Kidney epithelial cell (primary cell): ENCODE measurements around the gene PCDHB13. TPM values are rescaled to one million over a fixed set of nuclear protein-coding genes. Genes with fewer than 3 reads are reported as not detected.
"Not testable (repeated sequence)": the region's sequence is repeated elsewhere in the genome, so short reads cannot be mapped to it uniquely, and the experiment has no call there.

Experiments
- DNase-seq: peaks from one replicate; pipeline ENCODE4 v3.0.0-alpha.2; 2010; ENCODE audit warnings: low read depth
- H3K27me3 ChIP-seq: 2 replicates; pipeline ENCODE4 v1.6.0; 2011; ENCODE audit warnings: low read length; ENCODE audit not compliant: control insufficient read depth, insufficient read depth
- H3K36me3 ChIP-seq: 2 replicates; pipeline ENCODE4 v1.5.1; 2011; ENCODE audit warnings: low read length; ENCODE audit not compliant: control insufficient read depth, insufficient read depth
- H3K4me3 ChIP-seq: 2 replicates; pipeline ENCODE4 v1.5.1; 2011; ENCODE audit warnings: low read depth, mild to moderate bottlenecking, control low read depth, low read length
- CTCF ChIP-seq: IDR thresholded peaks from 2 replicates; pipeline ENCODE4 v1.5.1; 2011; ENCODE audit warnings: mild to moderate bottlenecking, moderate library complexity, low read length, control low read depth, inconsistent platforms; ENCODE audit not compliant: insufficient read depth, poor library complexity, severe bottlenecking
- total RNA-seq: library from RNA; depleted of rRNA; stranded (reverse); fragments of >200 nt; gene quantifications from 2 replicates; pipeline ENCODE4 v1.2.3, GENCODE V29; 2015

The PCDHB13 gene
- total RNA-seq, 1 donor from 2014 or later = 1.9 TPM

- Histone ChIP-seq H3K36me3 (no peaks in the 10 kb centered on the region), H3K4me3 (no peak within 1 kb of the TSS), H3K27me3 (no peaks in the 10 kb centered on the region)
- TF ChIP-seq CTCF = no peak
- DNase-seq = no peak
Measured at GRCh38 chr5:141182248-141182647, 31.5 kb upstream of the PCDHB13 start, which contains the start of gene PCDHB16. Gene PCDHB16, plus strand, starts transcription at chr5:141182387. Its CDS starts 173 bp downstream, at chr5:141182560.

GRCh38 chr5:141184117-141184855 lies 29.4 kb upstream of the PCDHB13 start:
- not testable (repeated sequence) for DNase-seq, H3K36me3 ChIP-seq, H3K4me3 ChIP-seq, H3K27me3 ChIP-seq

GRCh38 chr5:141186897-141187512 lies 26.7 kb upstream of the PCDHB13 start, which contains the start of gene PCDHB9:
Gene PCDHB9, plus strand, starts transcription at chr5:141187161. Its CDS starts 158 bp downstream, at chr5:141187319.
- peak; percentile 22 for TF ChIP-seq CTCF
- no peak within 1 kb of the TSS for H3K4me3 ChIP-seq
- no peaks in the 10 kb centered on the region for H3K27me3 ChIP-seq
- no peaks in the 10 kb centered on the region for H3K36me3 ChIP-seq
- DNase-seq = no peak

- not testable (repeated sequence) for H3K36me3 ChIP-seq, H3K4me3 ChIP-seq, DNase-seq, H3K27me3 ChIP-seq
Measured at GRCh38 chr5:141188682-141189081, 25.0 kb upstream of the PCDHB13 start.

- not testable (repeated sequence) for H3K4me3 ChIP-seq, DNase-seq, H3K36me3 ChIP-seq, H3K27me3 ChIP-seq
Measured at GRCh38 chr5:141189131-141189530, 24.6 kb upstream of the PCDHB13 start.

GRCh38 chr5:141192110-141192725 lies 21.5 kb upstream of the PCDHB13 start, which contains the start of gene PCDHB10:
Gene PCDHB10, plus strand, starts transcription at chr5:141192353. Its CDS starts 200 bp downstream, at chr5:141192553.
- peak; percentile 17 for TF ChIP-seq CTCF
- H3K4me3 ChIP-seq = no peak within 1 kb of the TSS

GRCh38 chr5:141194332-141194731 lies 19.4 kb upstream of the PCDHB13 start:
- not testable (repeated sequence) for H3K27me3 ChIP-seq, H3K4me3 ChIP-seq, DNase-seq

More at GRCh38 chr5:141192110-141192725, 21.5 kb upstream of the PCDHB13 start, which contains the start of gene PCDHB10:
- DNase-seq = no peak
- no peaks in the 10 kb centered on the region for H3K36me3 ChIP-seq
- H3K27me3 ChIP-seq = no peaks in the 10 kb centered on the region

More at GRCh38 chr5:141194332-141194731, 19.4 kb upstream of the PCDHB13 start:
- H3K36me3 ChIP-seq = not testable (repeated sequence)
